CD4-positive, alpha-beta T cell (primary cell): Measurements from ENCODE around the gene LRRC15. TPM values are rescaled to one million over a fixed set of nuclear protein-coding genes. Genes with fewer than 3 reads are reported as not detected.
A peak's percentile ranks its signal among the peaks of the same experiment; 100 is the strongest.

Source experiments
- ATAC-seq: fragments of 200-7000 bp; cut with Tn5 transposase; one replicate; pipeline ENCODE4 v1.10.0; 2022; ENCODE audit warnings: mild to moderate bottlenecking; ENCODE audit not compliant: poor library complexity
- CTCF ChIA-PET: fragments of 350-600 bp; sonication (Branson Sonifier 250); formaldehyde crosslinking; loops from one replicate; lab custom pipeline; 2021; ENCODE audit warnings: antibody characterized with exemption, inconsistent platforms; lab: Charles Lee
- POLR2A ChIA-PET: fragments of 350-600 bp; sonication (Branson Sonifier 250); formaldehyde crosslinking; loops from one replicate; lab custom pipeline; 2021; ENCODE audit warnings: antibody characterized with exemption, inconsistent platforms; lab: Charles Lee
- DNase-seq, 14 experiments: peaks; one replicate each; pipeline ENCODE4 v3.0.0-alpha.2; 2013 to 2020; ENCODE audit warnings: mixed read lengths in 2 of 14
- H3K27ac ChIP-seq, 2 donors: one replicate each; pipeline versions ENCODE4 v1.5.1 to v1.7.0; 2013; ENCODE audit warnings: low read length in 2 of 2, low read depth in 1 of 2, mild to moderate bottlenecking in 1 of 2
- H3K27me3 ChIP-seq, 2 experiments: 1 replicate in 1 of 2; 2 replicates in 1 of 2; pipeline versions ENCODE4 v1.6.1 to v1.7.0; 2013; ENCODE audit warnings: low read length in 2 of 2, control low read depth in 1 of 2, mild to moderate bottlenecking in 1 of 2, moderate library complexity in 1 of 2; ENCODE audit not compliant: insufficient read depth in 2 of 2, control insufficient read depth in 1 of 2
- H3K36me3 ChIP-seq: one replicate; pipeline ENCODE4 v1.6.1; 2013; ENCODE audit warnings: low read length, control low read depth; ENCODE audit not compliant: insufficient read depth
- H3K4me1 ChIP-seq: one replicate; pipeline ENCODE4 v1.6.1; 2013; ENCODE audit warnings: low read length, control low read depth; ENCODE audit not compliant: insufficient read depth
- H3K4me3 ChIP-seq: one replicate; pipeline ENCODE4 v1.5.1; 2013; ENCODE audit warnings: mild to moderate bottlenecking, low read length, moderate library complexity
- H3K9me3 ChIP-seq, 2 experiments: 1 replicate in 1 of 2; 2 replicates in 1 of 2; pipeline versions ENCODE4 v1.6.1 to v1.7.0; 2013; ENCODE audit warnings: low read length in 2 of 2, mild to moderate bottlenecking in 2 of 2, control low read depth in 1 of 2, moderate library complexity in 1 of 2; ENCODE audit not compliant: control insufficient read depth in 1 of 2, insufficient read depth in 1 of 2
- H3K27ac Mint-ChIP-seq: one replicate; pipeline ENCODE4 v1.8.0; 2020; ENCODE audit warnings: mixed read lengths
- H3K27me3 Mint-ChIP-seq: one replicate; pipeline ENCODE4 v1.8.0; 2021; ENCODE audit warnings: mixed read lengths
- H3K36me3 Mint-ChIP-seq: one replicate; pipeline ENCODE4 v1.8.0; 2021; ENCODE audit warnings: low read depth, mixed read lengths
- H3K4me1 Mint-ChIP-seq: one replicate; pipeline ENCODE4 v1.8.0; 2021; ENCODE audit warnings: low read depth, mixed read lengths
- H3K4me3 Mint-ChIP-seq: one replicate; pipeline ENCODE4 v1.8.0; 2020; ENCODE audit warnings: mild to moderate bottlenecking, mixed read lengths
- H3K9me3 Mint-ChIP-seq: one replicate; pipeline ENCODE4 v1.8.0; 2020; ENCODE audit warnings: mixed read lengths
- CTCF ChIP-seq: fragments of 200-600 bp; IDR thresholded peaks from one replicate; pipeline ENCODE4 v1.8.0; 2022; ENCODE audit warnings: antibody characterized with exemption, mild to moderate bottlenecking
- intact Hi-C, 2 experiments: fragments of 100-400 bp; cut with DNase I in 1 of 2; cut with micrococcal nuclease in 1 of 2; formaldehyde crosslinking; loops; one replicate each; pipeline versions ENCODE4 v1.15.1 to v1.9.0; 2023 to 2025; cut with DNase I, micrococcal nuclease
- total RNA-seq, 174 experiments: library from RNA in 2 of 174; stranded (reverse) in 2 of 174; gene quantifications; one replicate each; pipeline ENCODE4 v1.2.3 and lab custom pipeline; 2021 to 2026

Gene LRRC15
- total RNA-seq, 2 experiments from 2014 or later, result not detected

GRCh38 chr3:194326192-194326967 is 43.2 kb downstream of the LRRC15 start:
- intact Hi-C loops, result no loop called here
- H3K4me1 Mint-ChIP-seq, result no peaks in the 10 kb centered on the region
- POLR2A ChIA-PET, result no interaction called here

GRCh38 chr3:194325424-194326153 is 44.0 kb downstream of the LRRC15 start:
- POLR2A ChIA-PET, result interaction anchor here (0.6 kb wide), 1 partner anchor 67 kb away, joined by 3 read pairs; no protein-coding TSS in a partner anchor
- ATAC-seq, result no peak
- H3K27ac Mint-ChIP-seq, result no peak overlapping the region
- H3K27ac ChIP-seq, result no peak overlapping the region
- intact Hi-C loops, result no loop called here
- H3K4me3 ChIP-seq, result no peak overlapping the region
- no peaks in the 10 kb centered on the region for H3K9me3 Mint-ChIP-seq
- H3K4me1 Mint-ChIP-seq, result no peaks in the 10 kb centered on the region
- peaks cover under 1% of the 10 kb centered on the region for H3K27me3 Mint-ChIP-seq
- no peaks in the 10 kb centered on the region for H3K27me3 ChIP-seq
- DNase-seq, result no peak
- peaks cover 13% of the 10 kb centered on the region for H3K4me1 ChIP-seq
- CTCF ChIA-PET, result no interaction called here
- TF ChIP-seq CTCF, result no peak
- peaks cover 0 to 30% of the 10 kb centered on the region in 2 experiments for H3K9me3 ChIP-seq
- H3K36me3 ChIP-seq, result no peaks in the 10 kb centered on the region
- H3K36me3 Mint-ChIP-seq, result no peaks in the 10 kb centered on the region
- no peak overlapping the region for H3K4me3 Mint-ChIP-seq

More at GRCh38 chr3:194326192-194326967, 43.2 kb downstream of the LRRC15 start:
- DNase-seq (peak in 1 of 14 experiments; percentile 33), ATAC-seq (no peak)
- no peak overlapping the region for H3K4me3 ChIP-seq
- Mint-ChIP-seq H3K9me3 (no peaks in the 10 kb centered on the region), H3K27ac (no peak overlapping the region), H3K4me3 (no peak overlapping the region), H3K27me3 (peaks cover 7% of the 10 kb centered on the region), H3K36me3 (no peaks in the 10 kb centered on the region)
- H3K4me1 ChIP-seq, result peaks cover 13% of the 10 kb centered on the region
- no peak for TF ChIP-seq CTCF
- CTCF ChIA-PET, result no interaction called here
- H3K27ac ChIP-seq, result no peak overlapping the region
- H3K27me3 ChIP-seq, result no peaks in the 10 kb centered on the region
- H3K36me3 ChIP-seq, result no peaks in the 10 kb centered on the region
- H3K9me3 ChIP-seq, result peaks cover 0 to 30% of the 10 kb centered on the region in 2 experiments

- POLR2A ChIA-PET, result no interaction called here
- no peaks in the 10 kb centered on the region for H3K9me3 Mint-ChIP-seq
- no peaks in the 10 kb centered on the region for H3K36me3 Mint-ChIP-seq
- no peaks in the 10 kb centered on the region for H3K4me1 Mint-ChIP-seq
- no peaks in the 10 kb centered on the region for H3K27me3 Mint-ChIP-seq
- H3K27ac ChIP-seq, result no peak overlapping the region
- intact Hi-C loops, result loop anchor here in 1 of 2 experiments (1.0 kb wide), 1 partner anchor 45 kb away; no protein-coding TSS in a partner anchor
- no peak overlapping the region for H3K4me3 Mint-ChIP-seq
- H3K4me1 ChIP-seq, result peaks cover 13% of the 10 kb centered on the region
- ATAC-seq (no peak), DNase-seq (no peak)
- no peaks in the 10 kb centered on the region for H3K36me3 ChIP-seq
- H3K4me3 ChIP-seq, result no peak overlapping the region
- CTCF ChIA-PET, result no interaction called here
- peaks cover 0 to 30% of the 10 kb centered on the region in 2 experiments for H3K9me3 ChIP-seq
- no peak overlapping the region for H3K27ac Mint-ChIP-seq
- TF ChIP-seq CTCF, result no peak
- H3K27me3 ChIP-seq, result no peaks in the 10 kb centered on the region
These were observed 44.7 kb downstream of the LRRC15 start for GRCh38 chr3:194324823-194325327.
